ENCODE measurements around the gene PHAF1.

Gene PHAF1

GRCh38 chr16:67196881-67197280 is 87.1 kb downstream of the PHAF1 start:
- DNase-seq (ENCODE audit: low spot score): no peak

DNA sequence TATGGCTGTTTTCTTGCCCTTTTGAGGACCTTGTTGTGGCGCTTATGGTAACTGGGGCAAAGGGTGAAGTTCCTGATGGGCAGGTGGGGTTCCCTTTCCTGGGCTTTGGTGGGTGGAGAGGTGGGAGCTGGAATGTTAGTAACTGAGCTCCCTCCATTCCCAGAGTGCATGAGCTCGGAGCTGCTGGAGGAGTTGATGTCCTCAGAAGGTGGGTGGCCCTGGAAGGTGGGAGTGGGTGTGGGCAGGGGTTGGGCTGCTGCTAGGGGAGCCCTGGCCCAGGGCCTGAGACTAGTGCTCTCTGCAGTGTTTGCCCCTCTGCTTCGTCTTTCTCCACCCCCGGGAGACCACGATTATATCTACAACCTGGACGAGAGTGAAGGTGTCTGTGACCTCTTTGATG is 88.0 kb downstream of the PHAF1 start:
- DNase-seq (ENCODE audit: low spot score): no peak
